PC-9 (cell line): Measurements from ENCODE around the gene VCL. TPM values are rescaled to one million over a fixed set of nuclear protein-coding genes. Genes with fewer than 3 reads are reported as not detected.

ENCODE experiments used
- BruUV-seq: library from RNA; stranded (reverse); fragments of 400-500 nt; replicated peaks from 2 replicates; lab custom pipeline; 2021; lab: Mats Ljungman, UMichigan
- CTCF ChIA-PET: fragments of 300-600 bp; sonication (Branson Sonifier 250); formaldehyde crosslinking; loops from one replicate; lab custom pipeline; 2022; ENCODE audit warnings: antibody characterized with exemption; lab: Charles Lee
- POLR2A ChIA-PET: fragments of 300-600 bp; sonication (Branson Sonifier 250); formaldehyde crosslinking; loops from one replicate; lab custom pipeline; 2022; ENCODE audit warnings: antibody characterized with exemption; ENCODE audit not compliant: unreplicated experiment; lab: Charles Lee
- DNase-seq, 2 experiments: peaks; one replicate each; pipeline versions ENCODE4 v3.0.0 to v3.0.0-alpha.2; 2015 to 2022; ENCODE audit warnings: mixed read lengths in 1 of 2
- H2AFZ ChIP-seq: fragments of 200-600 bp; sonication (generic); 2 replicates; pipeline ENCODE4 v1.8.1; 2017; ENCODE audit warnings: antibody characterized with exemption
- H3F3A ChIP-seq: fragments of 200-600 bp; sonication (generic); 2 replicates; pipeline ENCODE4 v1.8.1; 2017; ENCODE audit warnings: antibody characterized with exemption, mild to moderate bottlenecking, low read depth; ENCODE audit not compliant: insufficient read depth
- H3K27ac ChIP-seq: fragments of 200-600 bp; sonication (generic); 2 replicates; pipeline ENCODE4 v1.6.1; 2016; ENCODE audit warnings: mixed run types
- H3K27me3 ChIP-seq: fragments of 200-600 bp; sonication (generic); 2 replicates; pipeline ENCODE4 v1.6.1; 2016; ENCODE audit warnings: low read depth, mixed run types; ENCODE audit not compliant: insufficient read depth
- H3K36me3 ChIP-seq: fragments of 200-600 bp; sonication (generic); 2 replicates; pipeline ENCODE4 v1.6.1; 2016; ENCODE audit warnings: low read depth, mixed run types
- H3K4me1 ChIP-seq: fragments of 200-600 bp; sonication (generic); replicated peaks from 2 replicates; pipeline ENCODE4 v1.6.1; 2016; ENCODE audit warnings: mixed run types; ENCODE audit not compliant: insufficient read depth
- H3K4me2 ChIP-seq: fragments of 200-600 bp; sonication (generic); 2 replicates; pipeline ENCODE4 v1.6.1; 2017; ENCODE audit warnings: mixed run types
- H3K4me3 ChIP-seq: fragments of 200-600 bp; sonication (generic); 2 replicates; pipeline ENCODE4 v1.6.1; 2016; ENCODE audit warnings: mixed run types
- H3K79me2 ChIP-seq: fragments of 200-600 bp; sonication (generic); 2 replicates; pipeline ENCODE4 v1.6.1; 2017; ENCODE audit warnings: low read depth, mixed run types
- H3K9me2 ChIP-seq: fragments of 200-600 bp; sonication (generic); 2 replicates; pipeline ENCODE4 v1.8.1; 2017; ENCODE audit warnings: mild to moderate bottlenecking; ENCODE audit not compliant: insufficient read depth
- H3K9me3 ChIP-seq: fragments of 200-600 bp; sonication (generic); 2 replicates; pipeline ENCODE4 v1.8.1; 2016; ENCODE audit warnings: low read depth; ENCODE audit not compliant: insufficient read depth
- H4K20me1 ChIP-seq: fragments of 200-600 bp; sonication (generic); 2 replicates; pipeline ENCODE4 v1.8.1; 2017; ENCODE audit not compliant: insufficient read depth
- EZH2 ChIP-seq: fragments of 200-600 bp; sonication (generic); IDR thresholded peaks from 2 replicates; pipeline ENCODE4 v1.8.0; 2017; ENCODE audit warnings: antibody characterized with exemption, low read depth
- intact Hi-C: fragments of 100-400 bp; cut with micrococcal nuclease; formaldehyde crosslinking; loops from one replicate; pipeline ENCODE4 v1.10.0; 2022; ENCODE audit not compliant: unreplicated experiment
- total RNA-seq: library from RNA; stranded (reverse); gene quantifications from 2 replicates; pipeline ENCODE4 v1.2.3, GENCODE V29; 2021
- TF ChIP-seq, protein P1 (sequence below): fragments of 200-600 bp; sonication (generic); conservative IDR thresholded peaks from 2 replicates; pipeline ENCODE4 v1.6.1; 2017; ENCODE audit warnings: mixed run types, antibody characterized with exemption, mild to moderate bottlenecking, moderate library complexity

Gene VCL
- total RNA-seq, 1 experiment from 2014 or later, result 208 TPM

DNA sequence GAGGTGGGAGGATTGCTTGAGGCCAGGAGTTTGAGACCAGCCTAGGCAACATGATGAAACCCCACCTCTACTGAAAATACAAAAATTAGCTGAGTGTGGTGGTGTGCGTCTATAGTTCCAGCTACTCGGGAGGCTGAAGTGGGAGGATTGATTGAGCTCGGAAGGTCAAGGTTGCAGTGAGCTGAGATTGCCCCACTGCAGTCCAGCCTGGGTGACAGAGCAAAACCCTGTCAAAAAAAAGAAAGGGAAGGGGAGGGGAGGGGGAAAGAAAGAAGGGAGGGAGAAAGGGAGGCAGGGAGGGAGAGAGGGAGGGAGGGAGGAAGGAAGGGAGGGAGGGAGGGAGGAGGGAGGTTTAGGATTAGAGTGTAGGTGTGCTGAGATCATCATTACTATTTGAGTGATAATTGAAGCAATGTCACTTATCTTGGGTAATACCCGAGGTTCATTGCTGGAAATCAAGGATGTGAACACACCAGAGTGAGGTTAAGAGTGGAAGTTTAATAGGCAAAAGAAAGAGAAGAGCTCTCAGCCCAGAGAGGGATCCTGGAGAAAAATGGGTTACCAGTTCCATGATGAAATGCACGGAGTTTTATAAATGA lies 27.6 kb downstream of the VCL start:
- Histone ChIP-seq H3K27me3 (no peaks in the 10 kb centered on the region), H3K4me2 (no peak overlapping the region), H3K9me3 (no peaks in the 10 kb centered on the region), H2AFZ (no peak overlapping the region), H3K36me3 (peaks cover 17% of the 10 kb centered on the region), H3K4me1 (peaks cover 37% of the 10 kb centered on the region), H3K27ac (no peak overlapping the region), H4K20me1 (peaks cover 58% of the 10 kb centered on the region), H3K9me2 (no peaks in the 10 kb centered on the region), H3K79me2 (peaks cover 90% of the 10 kb centered on the region), H3F3A (peaks cover 63% of the 10 kb centered on the region; the same call in 1 of the 2 replicates), H3K4me3 (no peak overlapping the region)
- ChIA-PET CTCF (no interaction called here), POLR2A (interaction anchor here (0.6 kb wide), 1 partner anchor 27 kb away, joined by 6 read pairs; no protein-coding TSS in a partner anchor)
- no peak for DNase-seq
- TF ChIP-seq, protein P1, sequence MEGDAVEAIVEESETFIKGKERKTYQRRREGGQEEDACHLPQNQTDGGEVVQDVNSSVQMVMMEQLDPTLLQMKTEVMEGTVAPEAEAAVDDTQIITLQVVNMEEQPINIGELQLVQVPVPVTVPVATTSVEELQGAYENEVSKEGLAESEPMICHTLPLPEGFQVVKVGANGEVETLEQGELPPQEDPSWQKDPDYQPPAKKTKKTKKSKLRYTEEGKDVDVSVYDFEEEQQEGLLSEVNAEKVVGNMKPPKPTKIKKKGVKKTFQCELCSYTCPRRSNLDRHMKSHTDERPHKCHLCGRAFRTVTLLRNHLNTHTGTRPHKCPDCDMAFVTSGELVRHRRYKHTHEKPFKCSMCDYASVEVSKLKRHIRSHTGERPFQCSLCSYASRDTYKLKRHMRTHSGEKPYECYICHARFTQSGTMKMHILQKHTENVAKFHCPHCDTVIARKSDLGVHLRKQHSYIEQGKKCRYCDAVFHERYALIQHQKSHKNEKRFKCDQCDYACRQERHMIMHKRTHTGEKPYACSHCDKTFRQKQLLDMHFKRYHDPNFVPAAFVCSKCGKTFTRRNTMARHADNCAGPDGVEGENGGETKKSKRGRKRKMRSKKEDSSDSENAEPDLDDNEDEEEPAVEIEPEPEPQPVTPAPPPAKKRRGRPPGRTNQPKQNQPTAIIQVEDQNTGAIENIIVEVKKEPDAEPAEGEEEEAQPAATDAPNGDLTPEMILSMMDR, result no peak
- TF ChIP-seq EZH2, result no peak
- BruUV-seq, result no TSS peak
- intact Hi-C loops, result no loop called here

DNA sequence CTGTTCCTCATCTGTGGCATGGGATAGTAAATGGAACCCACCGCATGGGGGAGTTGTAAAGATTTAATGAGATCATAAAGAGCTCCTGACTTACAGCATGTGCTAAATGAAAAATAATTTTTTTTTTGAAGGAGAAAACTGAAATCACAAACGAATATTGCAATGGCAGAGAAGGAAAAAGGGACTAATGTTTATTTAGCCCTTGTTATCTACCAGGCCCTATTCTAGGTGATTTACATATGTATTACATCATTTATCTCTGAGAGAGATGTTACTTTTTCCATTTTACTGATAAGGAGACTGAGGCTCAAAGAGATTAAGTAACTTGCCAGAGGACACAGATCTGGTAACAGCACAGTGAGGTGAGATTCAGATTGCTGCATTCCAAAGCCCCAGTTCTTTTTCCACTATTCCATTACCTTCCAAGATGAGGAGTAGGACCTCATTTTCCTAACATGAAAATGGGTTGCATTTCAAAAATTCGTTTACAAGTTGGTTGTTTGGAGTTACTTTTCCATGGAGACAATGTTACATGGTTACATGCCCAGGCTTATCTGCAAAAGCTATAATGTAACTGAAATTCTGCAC lies 28.6 kb downstream of the VCL start:
- no TSS peak for BruUV-seq
- Histone ChIP-seq H4K20me1 (peaks cover 64% of the 10 kb centered on the region), H3F3A (peaks cover 63% of the 10 kb centered on the region; the same call in 1 of the 2 replicates), H2AFZ (no peak overlapping the region), H3K4me3 (no peak overlapping the region), H3K4me1 (peaks cover 26% of the 10 kb centered on the region), H3K27me3 (no peaks in the 10 kb centered on the region), H3K9me3 (no peaks in the 10 kb centered on the region), H3K79me2 (peaks cover 94% of the 10 kb centered on the region), H3K36me3 (peaks cover 25% of the 10 kb centered on the region), H3K9me2 (no peaks in the 10 kb centered on the region), H3K4me2 (no peak overlapping the region), H3K27ac (0 out of 2 replicates have a peak overlapping the region, but pooled peaks have one; percentile 1)
- no peak for DNase-seq
- CTCF ChIA-PET, result interaction anchor here (0.6 kb wide), 1 partner anchor 69 kb away, joined by 6 read pairs; no protein-coding TSS in a partner anchor
- TF ChIP-seq, protein P1, result no peak
- TF ChIP-seq EZH2, result no peak
- intact Hi-C loops, result no loop called here
- POLR2A ChIA-PET, result interaction anchor here (0.7 kb wide), 1 partner anchor 21 kb away, joined by 3 read pairs; no protein-coding TSS in a partner anchor

GRCh38 chr10:74027702-74028101 lies 29.8 kb downstream of the VCL start:
- no peak overlapping the region for H3K27ac ChIP-seq
- no peaks in the 10 kb centered on the region for H3K9me2 ChIP-seq
- peaks cover 88% of the 10 kb centered on the region for H3K79me2 ChIP-seq
- peaks cover 23% of the 10 kb centered on the region for H3K4me1 ChIP-seq
- H3K27me3 ChIP-seq, result no peaks in the 10 kb centered on the region
- TF ChIP-seq, protein P1, result no peak
- TF ChIP-seq EZH2, result no peak
- H4K20me1 ChIP-seq, result peaks cover 60% of the 10 kb centered on the region
- H3K36me3 ChIP-seq, result peaks cover 25% of the 10 kb centered on the region
- no peaks in the 10 kb centered on the region for H3K9me3 ChIP-seq
- no peak overlapping the region for H3K4me3 ChIP-seq
- peaks cover 61% of the 10 kb centered on the region; the same call in 1 of the 2 replicates for H3F3A ChIP-seq
- H3K4me2 ChIP-seq, result no peak overlapping the region
- ChIA-PET POLR2A (interaction anchor here (0.6 kb wide), 1 partner anchor 62 kb away, joined by 3 read pairs; no protein-coding TSS in a partner anchor), CTCF (interaction anchor here (0.6 kb wide), 1 partner anchor 68 kb away, joined by 5 read pairs; no protein-coding TSS in a partner anchor)
- no peak for DNase-seq
- intact Hi-C loops, result no loop called here
- H2AFZ ChIP-seq, result no peak overlapping the region
- BruUV-seq, result no TSS peak
